DMS153 treated with DMSO at 0.1 percent for 48 hours (cell line): ENCODE results near the gene LIMS4.
"Not testable (repeated sequence)": the region's sequence is repeated elsewhere in the genome, so short reads cannot be mapped to it uniquely, and the experiment has no call there.

ENCODE experiments used
- DNase-seq: peaks from one replicate; lab custom pipeline; 2025; ENCODE audit not compliant: unreplicated experiment; lab: John Stamatoyannopoulos, UW

LIMS4 gene

GRCh38 chr2:110472171-110473058 is at the start of gene LIMS4:
Gene LIMS4, minus strand, starts transcription at chr2:110472816. Its CDS starts 38 bp downstream, at chr2:110472778.
- not testable (repeated sequence) for DNase-seq

GRCh38 chr2:110499755-110500377 is 27.2 kb upstream of the LIMS4 start:
- not testable (repeated sequence) for DNase-seq

GRCh38 chr2:110496027-110496426 is 23.4 kb upstream of the LIMS4 start:
- not testable (repeated sequence) for DNase-seq

- not testable (repeated sequence) for DNase-seq
These were observed 21.9 kb upstream of the LIMS4 start for GRCh38 chr2:110494488-110494887.

GRCh38 chr2:110488991-110489390 is 16.4 kb upstream of the LIMS4 start:
- not testable (repeated sequence) for DNase-seq

GRCh38 chr2:110482697-110483096 is 10.1 kb upstream of the LIMS4 start:
- not testable (repeated sequence) for DNase-seq

GRCh38 chr2:110481200-110481599 is 8.6 kb upstream of the LIMS4 start:
- DNase-seq = not testable (repeated sequence)

- DNase-seq = not testable (repeated sequence)
These were observed 7.5 kb upstream of the LIMS4 start for GRCh38 chr2:110480084-110480483.

GRCh38 chr2:110477370-110477769 is 4.8 kb upstream of the LIMS4 start:
- DNase-seq = not testable (repeated sequence)

- DNase-seq = not testable (repeated sequence)
These were observed 4.3 kb upstream of the LIMS4 start for GRCh38 chr2:110476952-110477351.

- DNase-seq = not testable (repeated sequence)
These were observed 3.2 kb upstream of the LIMS4 start for GRCh38 chr2:110475627-110476359.

GRCh38 chr2:110474898-110475297 is 2.3 kb upstream of the LIMS4 start:
- DNase-seq = not testable (repeated sequence)

GRCh38 chr2:110473059-110473358 is 393 bp upstream of the LIMS4 start:
- not testable (repeated sequence) for DNase-seq

- not testable (repeated sequence) for DNase-seq
These were observed 3.7 kb downstream of the LIMS4 start for GRCh38 chr2:110468921-110469320.

- DNase-seq = not testable (repeated sequence)
These were observed 7.3 kb downstream of the LIMS4 start for GRCh38 chr2:110465312-110465711.

- DNase-seq = not testable (repeated sequence)
These were observed 10.2 kb downstream of the LIMS4 start for GRCh38 chr2:110462458-110462857.

- DNase-seq = not testable (repeated sequence)
These were observed 12.3 kb downstream of the LIMS4 start for GRCh38 chr2:110460318-110460717.

GRCh38 chr2:110457214-110457590 is 15.4 kb downstream of the LIMS4 start:
- DNase-seq = not testable (repeated sequence)

GRCh38 chr2:110456291-110457213 is 16.1 kb downstream of the LIMS4 start:
- DNase-seq = not testable (repeated sequence)

- not testable (repeated sequence) for DNase-seq
These were observed 17.4 kb downstream of the LIMS4 start for GRCh38 chr2:110455080-110455670.
